Liver (tissue), 9 donors: ENCODE data around the gene PCNX3. TPM values are rescaled to one million over a fixed set of nuclear protein-coding genes. Genes with fewer than 3 reads are reported as not detected.

Experiments used
- DNase-seq: peaks from one replicate; pipeline ENCODE4 v3.0.0-alpha.2; 2017; ENCODE audit warnings: low spot score
- H3K27ac ChIP-seq, 2 donors: one replicate each; pipeline ENCODE4 v1.7.0; 2013; ENCODE audit warnings: inconsistent platforms in 2 of 2, low read length in 2 of 2, control low read depth in 1 of 2, low read depth in 1 of 2, mild to moderate bottlenecking in 1 of 2
- H3K27me3 ChIP-seq, 4 donors: one replicate each; pipeline versions ENCODE4 v1.6.1 to v1.7.0; 2013; ENCODE audit warnings: low read length in 3 of 4, inconsistent platforms in 1 of 4, mild to moderate bottlenecking in 1 of 4, moderate library complexity in 1 of 4; ENCODE audit not compliant: control insufficient read depth in 4 of 4, insufficient read depth in 4 of 4
- H3K36me3 ChIP-seq, 4 donors: one replicate each; pipeline versions ENCODE4 v1.6.1 to v1.7.0; 2013; ENCODE audit warnings: low read length in 3 of 4, mild to moderate bottlenecking in 3 of 4, low read depth in 1 of 4, moderate library complexity in 1 of 4; ENCODE audit not compliant: control insufficient read depth in 4 of 4, insufficient read depth in 3 of 4
- H3K4me1 ChIP-seq, 4 donors: one replicate each; pipeline versions ENCODE4 v1.6.1 to v1.7.0; 2013; ENCODE audit warnings: low read length in 3 of 4, mild to moderate bottlenecking in 3 of 4, moderate library complexity in 1 of 4; ENCODE audit not compliant: control insufficient read depth in 4 of 4, insufficient read depth in 4 of 4
- H3K4me3 ChIP-seq, 3 donors: one replicate each; pipeline versions ENCODE4 v1.6.1 to v1.7.0; 2013; ENCODE audit warnings: low read length in 3 of 3, control low read depth in 1 of 3, low read depth in 1 of 3, mild to moderate bottlenecking in 1 of 3
- H3K9ac ChIP-seq, 2 donors: one replicate each; pipeline ENCODE4 v1.7.0; 2013; ENCODE audit warnings: low read length in 2 of 2, mild to moderate bottlenecking in 2 of 2, moderate library complexity in 2 of 2, control low read depth in 1 of 2, low read depth in 1 of 2
- H3K9me3 ChIP-seq, 4 donors: one replicate each; pipeline versions ENCODE4 v1.6.1 to v1.7.0; 2013; ENCODE audit warnings: low read length in 3 of 4; ENCODE audit not compliant: control insufficient read depth in 4 of 4
- EGR1 ChIP-seq, 2 donors: IDR thresholded peaks; 2 replicates each; pipeline ENCODE4 v1.6.1; 2016 to 2018; ENCODE audit warnings: antibody characterized with exemption in 2 of 2, low read depth in 2 of 2
- FOXA1 ChIP-seq: IDR thresholded peaks from 2 replicates; pipeline ENCODE4 v1.6.1; 2016; ENCODE audit warnings: antibody characterized with exemption
- FOXA2 ChIP-seq: IDR thresholded peaks from 2 replicates; pipeline ENCODE4 v1.6.1; 2016; ENCODE audit warnings: antibody characterized with exemption
- GABPA ChIP-seq, 2 donors: IDR thresholded peaks in 1 of 2; conservative IDR thresholded peaks in 1 of 2; 2 replicates each; pipeline ENCODE4 v1.6.1; 2016; ENCODE audit warnings: antibody characterized with exemption in 2 of 2, mild to moderate bottlenecking in 1 of 2, moderate library complexity in 1 of 2
- HNF4A ChIP-seq, 2 donors: conservative IDR thresholded peaks; 2 replicates each; pipeline ENCODE4 v1.6.1; 2016; ENCODE audit warnings: antibody characterized with exemption in 2 of 2, mild to moderate bottlenecking in 2 of 2
- HNF4G ChIP-seq: IDR thresholded peaks from 2 replicates; pipeline ENCODE4 v1.6.1; 2016; ENCODE audit warnings: antibody characterized with exemption
- NR2F2 ChIP-seq: IDR thresholded peaks from 2 replicates; pipeline ENCODE4 v1.6.1; 2016; ENCODE audit warnings: antibody characterized with exemption
- RAD21 ChIP-seq, 2 donors: IDR thresholded peaks; 2 replicates each; pipeline ENCODE4 v1.6.1; 2016; ENCODE audit warnings: antibody characterized with exemption in 2 of 2, mild to moderate bottlenecking in 2 of 2
- RXRA ChIP-seq, 2 donors: IDR thresholded peaks; 2 replicates each; pipeline ENCODE4 v1.6.1; 2017 to 2018; ENCODE audit warnings: antibody characterized with exemption in 2 of 2, mild to moderate bottlenecking in 1 of 2
- SP1 ChIP-seq: IDR thresholded peaks from 2 replicates; pipeline ENCODE4 v1.6.1; 2018; ENCODE audit warnings: antibody characterized with exemption, mild to moderate bottlenecking
- TAF1 ChIP-seq: conservative IDR thresholded peaks from 2 replicates; pipeline ENCODE4 v1.6.1; 2016; ENCODE audit warnings: antibody characterized with exemption, mild to moderate bottlenecking
- YY1 ChIP-seq: IDR thresholded peaks from 2 replicates; pipeline ENCODE4 v1.6.1; 2016; ENCODE audit warnings: antibody characterized with exemption, mild to moderate bottlenecking
- WGBS: extraction: QIAGEN DNeasy Blood & Tissue Kit; methylation state at CpG from one replicate; pipeline ENCODE4 v1.1.7; 2013; 5-methylcytosine and 5-hydroxymethylcytosine counted together
- polyA plus RNA-seq, 2 donors: library from polyadenylated mRNA; stranded (reverse) in 1 of 2; unstranded in 1 of 2; fragments of 200-250 nt in 1 of 2; fragments of >200 nt in 1 of 2; fragmentation: Nextera tagmentation in 1 of 2; extraction: Ambion mirVana in 1 of 2; gene quantifications; one replicate each; pipeline versions ENCODE4 v1.2.1 to v1.2.3, GENCODE V29; 2013 to 2015
- total RNA-seq, 2 donors: library from RNA; depleted of rRNA; stranded (reverse); fragments of >200 nt; gene quantifications; one replicate each; pipeline ENCODE4 v1.2.3, GENCODE V29; 2014
- TF ChIP-seq, protein P1 (sequence below): IDR thresholded peaks from 2 replicates; pipeline ENCODE4 v1.6.1; 2016; ENCODE audit warnings: antibody characterized with exemption
- TF ChIP-seq, protein P2 (sequence below): fragments of 150-350 bp; IDR thresholded peaks from 2 replicates; pipeline ENCODE4 v1.5.1; 2017; ENCODE audit warnings: improper control_type of control experiment, low read depth, low read length; ENCODE audit not compliant: missing input control
- TF ChIP-seq, protein P3 (sequence below): IDR thresholded peaks from 2 replicates; pipeline ENCODE4 v1.6.1; 2016; ENCODE audit warnings: antibody characterized with exemption, mild to moderate bottlenecking
- TF ChIP-seq, protein P4 (sequence below): IDR thresholded peaks from 2 replicates; pipeline ENCODE4 v1.6.1; 2016; ENCODE audit warnings: antibody characterized with exemption
- donor health status: healthy.
- donor health status: healthy.
- donor health status: healthy.
- donor health status: healthy.
- donor health status: healthy.

Gene PCNX3
- total and polyA plus RNA-seq, 4 donors = 4.7 to 13.4 (median 12.1) TPM

DNA sequence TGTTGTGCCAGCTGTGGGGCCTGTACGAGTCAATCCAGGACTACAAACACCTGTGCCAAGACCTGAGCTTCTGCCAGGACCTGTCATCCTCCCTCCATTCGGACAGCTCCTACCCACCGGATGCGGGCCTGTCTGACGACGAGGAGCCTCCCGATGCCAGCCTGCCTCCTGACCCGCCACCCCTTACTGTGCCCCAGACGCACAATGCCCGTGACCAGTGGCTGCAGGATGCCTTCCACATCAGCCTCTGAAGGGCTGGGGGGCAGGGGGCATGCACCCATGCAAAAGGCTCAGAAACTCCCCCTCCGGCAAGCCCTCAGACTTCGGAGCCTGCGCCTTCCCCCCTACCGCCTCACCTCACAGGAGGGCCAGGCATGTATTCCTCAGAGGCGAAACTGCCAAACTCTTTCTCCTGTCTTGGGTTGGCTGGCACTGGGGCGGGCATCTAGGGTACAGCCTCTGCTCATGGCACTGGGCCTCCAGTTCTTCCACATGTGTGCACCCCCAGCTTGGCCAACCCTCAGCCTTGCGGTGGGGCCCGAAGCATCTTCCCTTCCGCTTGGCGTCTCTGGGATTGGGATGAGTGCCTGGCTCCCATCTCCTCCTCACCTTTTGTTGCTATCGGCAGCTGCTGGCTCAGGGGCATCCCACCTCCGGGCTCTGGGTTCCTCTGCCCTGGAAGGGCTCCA, 42.0 kb upstream of the PCNX3 start:
- no peaks in the 10 kb centered on the region for H3K27me3 ChIP-seq
- no peaks in the 10 kb centered on the region for H3K9me3 ChIP-seq
- peak overlapping the region; percentile 57 to 77 for H3K27ac ChIP-seq
- peak overlapping the region in 2 of 3 donors; percentile 57 to 83 for H3K4me3 ChIP-seq
- no peaks in the 10 kb centered on the region for H3K36me3 ChIP-seq
- DNase-seq = no peak
- peaks cover 24 to 71% (median 57%) of the 10 kb centered on the region in 4 donors for H3K4me1 ChIP-seq
- TF ChIP-seq RXRA (IDR thresholded peaks at IDR 0.05) (no peak), FOXA1 (no peak), YY1 (no peak), GABPA (IDR thresholded peaks at IDR 0.05 in 1 of 2, conservative IDR thresholded peaks at IDR 0.05 in 1 of 2) (no peak), SP1 (no peak), HNF4G (no peak)
- TF ChIP-seq, protein P1, sequence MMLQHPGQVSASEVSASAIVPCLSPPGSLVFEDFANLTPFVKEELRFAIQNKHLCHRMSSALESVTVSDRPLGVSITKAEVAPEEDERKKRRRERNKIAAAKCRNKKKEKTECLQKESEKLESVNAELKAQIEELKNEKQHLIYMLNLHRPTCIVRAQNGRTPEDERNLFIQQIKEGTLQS = no peak
- H3K9ac ChIP-seq = no peak overlapping the region
- 38% methylated on average over 22 of the region's 22 CpGs for WGBS

DNA sequence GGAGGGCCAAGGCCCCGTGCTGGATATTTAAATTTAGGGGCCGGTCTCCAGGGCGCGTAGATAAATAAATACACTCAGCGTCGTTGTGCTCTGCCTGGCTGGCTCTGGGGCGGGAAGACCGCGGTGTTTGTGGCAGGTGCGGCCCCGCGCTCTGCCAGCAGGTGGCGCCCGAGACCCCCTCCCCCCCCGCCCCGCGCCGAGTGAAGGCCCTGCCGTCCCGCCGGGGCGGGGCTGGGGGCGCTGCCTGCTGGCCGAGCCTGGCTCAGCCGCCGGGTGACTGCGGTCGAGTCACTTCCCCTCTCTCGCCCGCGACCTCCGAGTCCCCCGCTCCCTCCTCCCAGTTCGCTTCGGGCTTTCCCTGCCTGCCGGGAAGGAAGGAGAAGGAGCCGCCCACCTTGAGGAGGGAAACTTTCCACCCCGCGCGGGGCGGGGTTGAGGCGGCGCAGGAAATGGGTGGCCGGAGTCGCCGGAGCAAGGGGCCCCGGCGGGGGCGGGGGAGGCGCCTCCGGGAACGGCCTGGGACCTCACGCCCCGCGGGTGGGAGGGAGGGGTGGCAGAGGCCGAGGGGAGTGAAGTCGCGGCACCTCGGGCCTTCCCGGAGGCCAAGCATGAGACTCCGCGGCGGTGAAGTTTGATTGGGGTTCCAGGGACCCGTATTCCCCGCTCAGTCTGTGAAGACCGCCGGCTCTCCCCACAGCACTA, 41.3 kb upstream of the PCNX3 start:
- under 1% methylated on average over 67 of the region's 67 CpGs for WGBS
- DNase-seq = peak; percentile 98
- H3K9me3 ChIP-seq = no peaks in the 10 kb centered on the region
- no peaks in the 10 kb centered on the region for H3K27me3 ChIP-seq
- peaks cover 22 to 66% (median 51%) of the 10 kb centered on the region in 4 donors for H3K4me1 ChIP-seq
- H3K4me3 ChIP-seq = peak overlapping the region in 1 of 3 donors; percentile 66
- peak overlapping the region; percentile 77 to 88 for H3K27ac ChIP-seq
- no peaks in the 10 kb centered on the region for H3K36me3 ChIP-seq
- no peak for TF ChIP-seq HNF4G
- TF ChIP-seq GABPA (IDR thresholded peaks at IDR 0.05 in 1 of 2, conservative IDR thresholded peaks at IDR 0.05 in 1 of 2) = peak in 1 of 2 donors; percentile 71
- TF ChIP-seq SP1 = peak; percentile 65
- TF ChIP-seq, protein P1 = no peak
- peak; percentile 52 to 69 for TF ChIP-seq RAD21 (IDR thresholded peaks at IDR 0.05)
- TF ChIP-seq RXRA (IDR thresholded peaks at IDR 0.05) = peak in 1 of 2 donors; percentile 26
- TF ChIP-seq, protein P2, sequence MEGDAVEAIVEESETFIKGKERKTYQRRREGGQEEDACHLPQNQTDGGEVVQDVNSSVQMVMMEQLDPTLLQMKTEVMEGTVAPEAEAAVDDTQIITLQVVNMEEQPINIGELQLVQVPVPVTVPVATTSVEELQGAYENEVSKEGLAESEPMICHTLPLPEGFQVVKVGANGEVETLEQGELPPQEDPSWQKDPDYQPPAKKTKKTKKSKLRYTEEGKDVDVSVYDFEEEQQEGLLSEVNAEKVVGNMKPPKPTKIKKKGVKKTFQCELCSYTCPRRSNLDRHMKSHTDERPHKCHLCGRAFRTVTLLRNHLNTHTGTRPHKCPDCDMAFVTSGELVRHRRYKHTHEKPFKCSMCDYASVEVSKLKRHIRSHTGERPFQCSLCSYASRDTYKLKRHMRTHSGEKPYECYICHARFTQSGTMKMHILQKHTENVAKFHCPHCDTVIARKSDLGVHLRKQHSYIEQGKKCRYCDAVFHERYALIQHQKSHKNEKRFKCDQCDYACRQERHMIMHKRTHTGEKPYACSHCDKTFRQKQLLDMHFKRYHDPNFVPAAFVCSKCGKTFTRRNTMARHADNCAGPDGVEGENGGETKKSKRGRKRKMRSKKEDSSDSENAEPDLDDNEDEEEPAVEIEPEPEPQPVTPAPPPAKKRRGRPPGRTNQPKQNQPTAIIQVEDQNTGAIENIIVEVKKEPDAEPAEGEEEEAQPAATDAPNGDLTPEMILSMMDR = peak; percentile 88
- TF ChIP-seq, protein P3, sequence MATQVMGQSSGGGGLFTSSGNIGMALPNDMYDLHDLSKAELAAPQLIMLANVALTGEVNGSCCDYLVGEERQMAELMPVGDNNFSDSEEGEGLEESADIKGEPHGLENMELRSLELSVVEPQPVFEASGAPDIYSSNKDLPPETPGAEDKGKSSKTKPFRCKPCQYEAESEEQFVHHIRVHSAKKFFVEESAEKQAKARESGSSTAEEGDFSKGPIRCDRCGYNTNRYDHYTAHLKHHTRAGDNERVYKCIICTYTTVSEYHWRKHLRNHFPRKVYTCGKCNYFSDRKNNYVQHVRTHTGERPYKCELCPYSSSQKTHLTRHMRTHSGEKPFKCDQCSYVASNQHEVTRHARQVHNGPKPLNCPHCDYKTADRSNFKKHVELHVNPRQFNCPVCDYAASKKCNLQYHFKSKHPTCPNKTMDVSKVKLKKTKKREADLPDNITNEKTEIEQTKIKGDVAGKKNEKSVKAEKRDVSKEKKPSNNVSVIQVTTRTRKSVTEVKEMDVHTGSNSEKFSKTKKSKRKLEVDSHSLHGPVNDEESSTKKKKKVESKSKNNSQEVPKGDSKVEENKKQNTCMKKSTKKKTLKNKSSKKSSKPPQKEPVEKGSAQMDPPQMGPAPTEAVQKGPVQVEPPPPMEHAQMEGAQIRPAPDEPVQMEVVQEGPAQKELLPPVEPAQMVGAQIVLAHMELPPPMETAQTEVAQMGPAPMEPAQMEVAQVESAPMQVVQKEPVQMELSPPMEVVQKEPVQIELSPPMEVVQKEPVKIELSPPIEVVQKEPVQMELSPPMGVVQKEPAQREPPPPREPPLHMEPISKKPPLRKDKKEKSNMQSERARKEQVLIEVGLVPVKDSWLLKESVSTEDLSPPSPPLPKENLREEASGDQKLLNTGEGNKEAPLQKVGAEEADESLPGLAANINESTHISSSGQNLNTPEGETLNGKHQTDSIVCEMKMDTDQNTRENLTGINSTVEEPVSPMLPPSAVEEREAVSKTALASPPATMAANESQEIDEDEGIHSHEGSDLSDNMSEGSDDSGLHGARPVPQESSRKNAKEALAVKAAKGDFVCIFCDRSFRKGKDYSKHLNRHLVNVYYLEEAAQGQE = no peak
- no peak for TF ChIP-seq FOXA1
- no peak for TF ChIP-seq FOXA2
- TF ChIP-seq TAF1 = no peak
- TF ChIP-seq EGR1 (IDR thresholded peaks at IDR 0.05; ENCODE audit: low read depth in 2 of 2) = peak in 1 of 2 donors; percentile 37
- TF ChIP-seq, protein P4, sequence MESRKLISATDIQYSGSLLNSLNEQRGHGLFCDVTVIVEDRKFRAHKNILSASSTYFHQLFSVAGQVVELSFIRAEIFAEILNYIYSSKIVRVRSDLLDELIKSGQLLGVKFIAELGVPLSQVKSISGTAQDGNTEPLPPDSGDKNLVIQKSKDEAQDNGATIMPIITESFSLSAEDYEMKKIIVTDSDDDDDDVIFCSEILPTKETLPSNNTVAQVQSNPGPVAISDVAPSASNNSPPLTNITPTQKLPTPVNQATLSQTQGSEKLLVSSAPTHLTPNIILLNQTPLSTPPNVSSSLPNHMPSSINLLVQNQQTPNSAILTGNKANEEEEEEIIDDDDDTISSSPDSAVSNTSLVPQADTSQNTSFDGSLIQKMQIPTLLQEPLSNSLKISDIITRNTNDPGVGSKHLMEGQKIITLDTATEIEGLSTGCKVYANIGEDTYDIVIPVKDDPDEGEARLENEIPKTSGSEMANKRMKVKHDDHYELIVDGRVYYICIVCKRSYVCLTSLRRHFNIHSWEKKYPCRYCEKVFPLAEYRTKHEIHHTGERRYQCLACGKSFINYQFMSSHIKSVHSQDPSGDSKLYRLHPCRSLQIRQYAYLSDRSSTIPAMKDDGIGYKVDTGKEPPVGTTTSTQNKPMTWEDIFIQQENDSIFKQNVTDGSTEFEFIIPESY = no peak
- peak; percentile 52 for TF ChIP-seq NR2F2
- no peak for TF ChIP-seq HNF4A (conservative IDR thresholded peaks at IDR 0.05)
- peak overlapping the region in 1 of 2 donors; percentile 8 for H3K9ac ChIP-seq
